ENCODE results near the gene NAT16. TPM values are rescaled to one million over a fixed set of nuclear protein-coding genes. Genes with fewer than 3 reads are reported as not detected.
"Not testable (repeated sequence)": the region's sequence is repeated elsewhere in the genome, so short reads cannot be mapped to it uniquely, and the experiment has no call there.

The NAT16 gene
- polyA plus RNA-seq, 1 donor: not detected

- no peak for DNase-seq
These were observed 52.5 kb downstream of the NAT16 start for GRCh38 chr7:101127460-101128039.

GRCh38 chr7:101126651-101127459 lies 53.2 kb downstream of the NAT16 start, which contains the start of gene SERPINE1:
TSS of gene SERPINE1 (plus strand) at chr7:101127104. CDS start at chr7:101128394, 1,290 bp downstream.
- DNase-seq: peak; percentile 91

- no peak for DNase-seq
These were observed 54.0 kb downstream of the NAT16 start for GRCh38 chr7:101125989-101126650.

GRCh38 chr7:101124376-101125056 lies 55.6 kb downstream of the NAT16 start:
- DNase-seq: no peak

- no peak for DNase-seq
These were observed 56.4 kb downstream of the NAT16 start for GRCh38 chr7:101123703-101124068.

GRCh38 chr7:101122933-101123702 lies 57.0 kb downstream of the NAT16 start:
- no peak for DNase-seq

- DNase-seq: peak; percentile 88
These were observed 57.8 kb downstream of the NAT16 start for GRCh38 chr7:101121991-101122932.

GRCh38 chr7:101121631-101121990 lies 58.5 kb downstream of the NAT16 start:
- not testable (repeated sequence) for DNase-seq

Other genes with a start within 250 kb of the NAT16 start
- 1.2 TPM for gene MUC3A, start 230.8 kb downstream of the NAT16 start, polyA plus RNA-seq (ENCODE audit: insufficient read length)
- 0.02 TPM for gene MUC12, start 210.7 kb downstream of the NAT16 start, polyA plus RNA-seq (ENCODE audit: insufficient read length)
- not detected for gene MUC17, start 160.2 kb downstream of the NAT16 start, polyA plus RNA-seq (ENCODE audit: insufficient read length)
- 19.9 TPM for gene TRIM56, start 94.8 kb downstream of the NAT16 start, polyA plus RNA-seq (ENCODE audit: insufficient read length)
- 1.1 TPM for gene SERPINE1, start 53.2 kb downstream of the NAT16 start, polyA plus RNA-seq (ENCODE audit: insufficient read length)
- gene AP1S1, start 25.8 kb downstream of the NAT16 start, polyA plus RNA-seq (ENCODE audit: insufficient read length): 66.7 TPM
- 0.20 TPM for gene VGF, start 14.7 kb downstream of the NAT16 start, polyA plus RNA-seq (ENCODE audit: insufficient read length)
- 0.90 TPM for gene MOGAT3, start 20.7 kb upstream of the NAT16 start, polyA plus RNA-seq (ENCODE audit: insufficient read length)
- gene PLOD3, start 37.3 kb upstream of the NAT16 start, polyA plus RNA-seq (ENCODE audit: insufficient read length): 50.1 TPM
- 55.8 TPM for gene ZNHIT1, start 37.9 kb upstream of the NAT16 start, polyA plus RNA-seq (ENCODE audit: insufficient read length)
- 12.1 TPM for gene CLDN15, start 57.5 kb upstream of the NAT16 start, polyA plus RNA-seq (ENCODE audit: insufficient read length)
- 130 TPM for gene FIS1, start 64.8 kb upstream of the NAT16 start, polyA plus RNA-seq (ENCODE audit: insufficient read length)
- gene IFT22, start 141.5 kb upstream of the NAT16 start, polyA plus RNA-seq (ENCODE audit: insufficient read length): 69.8 TPM
- 22.5 TPM for gene COL26A1, start 182.6 kb upstream of the NAT16 start, polyA plus RNA-seq (ENCODE audit: insufficient read length)